Thyroid gland (tissue), 4 donors: Measurements from ENCODE around the gene WDR91. TPM values are rescaled to one million over a fixed set of nuclear protein-coding genes. Genes with fewer than 3 reads are reported as not detected.

ENCODE experiments used
- DNase-seq, 2 donors: peaks; one replicate each; pipeline ENCODE4 v3.0.0-alpha.2; 2019
- H3K27ac ChIP-seq, 3 donors: fragments of 200-600 bp; sonication (generic); 1 replicate in 2 of 3; 2 replicates in 1 of 3; pipeline ENCODE4 v1.5.1; 2016 to 2019; ENCODE audit warnings: mild to moderate bottlenecking in 1 of 3, moderate library complexity in 1 of 3
- H3K27me3 ChIP-seq: fragments of 200-600 bp; sonication (generic); one replicate; pipeline ENCODE4 v1.5.1; 2019
- H3K36me3 ChIP-seq, 2 donors: fragments of 200-600 bp; sonication (generic); one replicate each; pipeline ENCODE4 v1.5.1; 2016 to 2019
- H3K4me1 ChIP-seq, 2 donors: fragments of 200-600 bp; sonication (generic); one replicate each; pipeline ENCODE4 v1.5.1; 2017 to 2019
- H3K4me3 ChIP-seq, 3 donors: fragments of 200-600 bp; sonication (generic); replicated peaks in 1 of 3; 1 replicate in 2 of 3; 2 replicates in 1 of 3; pipeline ENCODE4 v1.5.1; 2016; ENCODE audit warnings: mild to moderate bottlenecking in 1 of 3
- H3K9me3 ChIP-seq: fragments of 200-600 bp; sonication (generic); one replicate; pipeline ENCODE4 v1.5.1; 2017
- POLR2A ChIP-seq, 2 donors: fragments of 450-650 bp; IDR thresholded peaks; one replicate each; pipeline ENCODE4 v1.6.1; 2017; ENCODE audit warnings: antibody characterized with exemption in 2 of 2, mild to moderate bottlenecking in 2 of 2, moderate library complexity in 1 of 2
- WGBS, 2 donors: methylation state at CpG; one replicate each; pipeline ENCODE4 v1.1.5; 2017; 5-methylcytosine and 5-hydroxymethylcytosine counted together
- intact Hi-C: fragments of 100-400 bp; cut with DNase I; formaldehyde crosslinking; loops from one replicate; pipeline ENCODE4 v1.15.1; 2023
- total RNA-seq, 4 donors: library from RNA; depleted of rRNA; stranded (reverse); fragments of >200 nt; gene quantifications; one replicate each; pipeline ENCODE4 v1.2.3, GENCODE V29; 2016
- TF ChIP-seq, protein P1 (sequence below), 6 experiments: fragments of 200-600 bp in 3 of 6; fragments of 450-650 bp in 3 of 6; sonication (generic) in 3 of 6; IDR thresholded peaks; one replicate each; pipeline ENCODE4 v1.5.1; 2016 to 2019; ENCODE audit warnings: antibody characterized with exemption in 6 of 6, mild to moderate bottlenecking in 2 of 6, inconsistent platforms in 1 of 6, moderate library complexity in 1 of 6

Gene WDR91
- total RNA-seq, 4 donors from 2014 or later, result 8.4 to 34.4 (median 9.1) TPM

DNA sequence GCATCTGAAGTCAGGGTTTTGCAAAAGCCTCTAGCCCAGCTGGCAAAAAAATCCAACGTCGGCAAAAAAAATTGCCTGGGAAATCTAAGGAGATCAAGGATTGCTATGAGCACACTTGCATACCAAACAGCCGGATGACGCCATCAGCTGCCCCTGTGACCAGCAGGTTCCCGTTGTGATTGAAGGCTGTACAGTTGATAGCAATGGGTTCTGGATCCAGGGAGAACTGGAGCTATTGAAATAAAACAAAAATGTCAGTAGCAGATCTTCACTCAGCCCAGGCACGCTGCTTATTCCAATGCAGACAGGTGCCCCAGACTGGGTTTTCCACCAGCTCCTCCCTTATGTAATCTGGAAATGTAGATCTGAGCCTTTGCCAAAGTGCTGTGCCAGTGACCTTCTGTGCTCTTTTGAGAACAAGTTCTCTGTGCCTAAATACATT lies 22.1 kb downstream of the WDR91 start:
- Histone ChIP-seq H3K9me3 (no peaks in the 10 kb centered on the region), H3K27me3 (no peaks in the 10 kb centered on the region), H3K36me3 (peaks cover 43 to 49% of the 10 kb centered on the region in 2 donors), H3K27ac (no peak overlapping the region), H3K4me1 (no peaks in the 10 kb centered on the region), H3K4me3 (no peak overlapping the region)
- WGBS, 2 donors, result 95 to 96% methylated on average over 6 of the region's 6 CpGs
- intact Hi-C loops, result no loop called here
- no peak for DNase-seq
- TF ChIP-seq POLR2A (IDR thresholded peaks at IDR 0.05), result no peak
- TF ChIP-seq, protein P1, sequence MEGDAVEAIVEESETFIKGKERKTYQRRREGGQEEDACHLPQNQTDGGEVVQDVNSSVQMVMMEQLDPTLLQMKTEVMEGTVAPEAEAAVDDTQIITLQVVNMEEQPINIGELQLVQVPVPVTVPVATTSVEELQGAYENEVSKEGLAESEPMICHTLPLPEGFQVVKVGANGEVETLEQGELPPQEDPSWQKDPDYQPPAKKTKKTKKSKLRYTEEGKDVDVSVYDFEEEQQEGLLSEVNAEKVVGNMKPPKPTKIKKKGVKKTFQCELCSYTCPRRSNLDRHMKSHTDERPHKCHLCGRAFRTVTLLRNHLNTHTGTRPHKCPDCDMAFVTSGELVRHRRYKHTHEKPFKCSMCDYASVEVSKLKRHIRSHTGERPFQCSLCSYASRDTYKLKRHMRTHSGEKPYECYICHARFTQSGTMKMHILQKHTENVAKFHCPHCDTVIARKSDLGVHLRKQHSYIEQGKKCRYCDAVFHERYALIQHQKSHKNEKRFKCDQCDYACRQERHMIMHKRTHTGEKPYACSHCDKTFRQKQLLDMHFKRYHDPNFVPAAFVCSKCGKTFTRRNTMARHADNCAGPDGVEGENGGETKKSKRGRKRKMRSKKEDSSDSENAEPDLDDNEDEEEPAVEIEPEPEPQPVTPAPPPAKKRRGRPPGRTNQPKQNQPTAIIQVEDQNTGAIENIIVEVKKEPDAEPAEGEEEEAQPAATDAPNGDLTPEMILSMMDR (IDR thresholded peaks at IDR 0.05), result no peak

DNA sequence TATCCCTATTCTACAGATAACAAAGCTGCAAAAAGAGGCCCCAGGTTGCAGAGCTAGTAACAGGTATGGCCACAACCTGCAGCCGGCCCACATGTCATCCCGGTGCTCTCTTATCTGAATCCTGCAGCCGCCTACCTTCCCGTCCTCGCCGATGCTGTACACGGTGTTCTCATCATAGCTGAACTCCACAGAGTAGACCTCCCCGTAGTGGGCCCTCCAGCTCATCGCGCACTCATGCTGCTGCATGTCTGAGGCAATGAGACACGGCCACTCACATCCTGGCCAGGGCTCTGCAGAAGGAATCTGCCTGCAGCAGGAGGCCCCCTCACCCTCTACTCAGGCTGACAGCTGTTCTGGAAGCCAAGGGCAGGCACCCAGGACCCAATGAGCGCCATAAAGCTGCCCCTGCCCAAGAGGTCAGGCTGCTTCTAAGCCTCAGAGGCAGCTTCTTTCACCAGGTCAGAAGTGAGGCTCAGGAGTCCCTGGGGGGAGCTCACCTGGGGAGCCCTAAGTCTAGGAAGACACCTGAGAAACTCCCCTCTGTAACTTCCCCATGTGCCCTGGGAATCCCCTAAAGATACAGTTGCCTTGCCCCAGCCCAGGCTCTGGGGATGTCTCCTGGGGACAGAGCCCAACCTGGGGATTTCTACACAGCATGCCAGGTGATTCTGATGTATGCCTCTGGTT lies 22.9 kb downstream of the WDR91 start:
- intact Hi-C loops, result no loop called here
- TF ChIP-seq POLR2A (IDR thresholded peaks at IDR 0.05), result no peak
- TF ChIP-seq, protein P1 (IDR thresholded peaks at IDR 0.05), result no peak
- DNase-seq, result no peak
- Histone ChIP-seq H3K27ac (no peak overlapping the region), H3K27me3 (no peaks in the 10 kb centered on the region), H3K4me1 (no peaks in the 10 kb centered on the region), H3K4me3 (no peak overlapping the region), H3K9me3 (no peaks in the 10 kb centered on the region), H3K36me3 (peaks cover 41 to 49% of the 10 kb centered on the region in 2 donors)
- WGBS, 2 donors, result 99% methylated on average over 12 of the region's 12 CpGs

DNA sequence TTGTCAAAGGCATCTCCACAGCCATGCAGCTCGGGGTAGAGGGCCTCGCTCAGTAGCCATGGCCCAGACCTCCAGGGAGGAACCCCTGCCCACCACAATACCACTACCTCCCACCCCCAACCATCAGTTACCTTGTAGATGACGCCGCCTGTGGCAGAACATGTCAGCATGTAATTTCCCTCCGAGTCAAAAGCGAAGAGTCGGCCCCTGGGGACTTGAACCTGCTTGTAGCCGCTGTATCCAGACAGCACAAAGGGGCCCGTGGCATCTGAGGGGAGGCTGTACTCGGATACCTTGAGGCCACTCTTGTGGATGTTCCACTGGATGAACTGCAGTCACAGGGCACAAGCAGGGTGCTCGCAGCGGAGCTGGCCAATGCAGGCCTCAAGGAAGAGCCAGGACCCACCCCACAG lies 24.5 kb downstream of the WDR91 start:
- intact Hi-C loops, result no loop called here
- no peak for DNase-seq
- H3K36me3 ChIP-seq, result peaks cover 33 to 45% of the 10 kb centered on the region in 2 donors
- TF ChIP-seq POLR2A (IDR thresholded peaks at IDR 0.05), result no peak
- TF ChIP-seq, protein P1 (IDR thresholded peaks at IDR 0.05), result no peak
- no peaks in the 10 kb centered on the region for H3K27me3 ChIP-seq
- H3K4me3 ChIP-seq, result no peak overlapping the region
- no peak overlapping the region for H3K27ac ChIP-seq
- H3K9me3 ChIP-seq, result no peaks in the 10 kb centered on the region
- H3K4me1 ChIP-seq, result no peaks in the 10 kb centered on the region
- 89 to 97% methylated on average over 9 to 10 of the region's 12 CpGs for WGBS, 2 donors

DNA sequence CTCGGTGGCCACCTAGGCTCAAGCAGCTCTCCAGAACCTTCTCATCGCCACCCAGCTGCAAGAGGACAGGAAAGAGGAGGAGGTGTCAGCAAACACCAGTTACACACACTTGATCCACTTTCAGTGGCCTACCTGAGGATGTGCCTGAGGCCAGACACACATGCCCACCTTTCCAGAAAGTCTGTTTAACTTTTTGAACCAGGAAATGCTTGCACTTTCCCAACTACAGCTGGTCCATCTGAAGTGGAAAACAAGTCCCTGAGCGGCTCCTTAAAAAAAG lies 25.1 kb downstream of the WDR91 start:
- intact Hi-C loops, result no loop called here
- Histone ChIP-seq H3K36me3 (peaks cover 33 to 45% of the 10 kb centered on the region in 2 donors), H3K27ac (no peak overlapping the region), H3K4me1 (no peaks in the 10 kb centered on the region), H3K4me3 (no peak overlapping the region), H3K27me3 (no peaks in the 10 kb centered on the region), H3K9me3 (no peaks in the 10 kb centered on the region)
- whole genome bisulfite sequencing, 2 donors, result 90 to 100% methylated on average over 3 of the region's 3 CpGs
- DNase-seq, result no peak
- no peak for TF ChIP-seq POLR2A (IDR thresholded peaks at IDR 0.05)
- TF ChIP-seq, protein P1 (IDR thresholded peaks at IDR 0.05), result no peak

DNA sequence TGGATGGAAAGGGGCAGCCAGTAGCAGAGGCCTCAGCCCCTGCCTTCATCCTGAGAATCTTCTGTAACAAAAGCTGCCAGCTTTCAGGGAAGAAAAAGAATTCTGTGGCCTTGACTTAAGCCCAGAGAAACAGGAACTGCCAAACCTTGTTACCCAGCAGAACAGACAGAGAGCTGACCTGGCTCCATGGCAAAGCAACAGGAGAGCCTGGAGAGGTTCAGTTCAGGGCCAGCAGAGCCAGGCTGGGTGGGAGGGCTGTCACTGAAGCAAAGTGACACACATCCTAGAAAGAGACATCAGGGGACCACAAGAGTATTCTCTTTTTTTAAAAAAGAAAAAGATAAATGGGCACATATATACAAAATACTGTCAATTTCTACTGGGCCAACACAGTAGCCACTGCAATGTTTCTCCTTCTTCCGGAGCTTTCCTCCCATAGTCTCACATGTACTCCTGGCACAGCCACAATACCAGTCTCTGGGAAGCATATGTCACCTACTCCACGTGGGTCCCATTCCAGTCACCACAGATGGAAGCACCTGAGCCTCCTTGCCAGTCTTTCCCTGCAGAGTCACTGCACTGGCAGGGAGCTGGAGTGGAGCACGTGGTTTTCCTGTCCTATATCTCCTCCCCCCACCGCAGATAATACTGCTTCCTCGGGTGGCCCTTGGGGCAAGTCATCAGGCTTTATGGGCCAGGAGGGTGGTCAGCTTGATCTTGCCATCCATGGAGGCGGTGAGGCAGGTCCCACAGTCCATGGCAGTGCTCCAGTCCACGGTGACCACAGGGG lies 25.7 kb downstream of the WDR91 start:
- no peaks in the 10 kb centered on the region for H3K27me3 ChIP-seq
- H3K36me3 ChIP-seq, result peaks cover 33 to 45% of the 10 kb centered on the region in 2 donors
- H3K9me3 ChIP-seq, result no peaks in the 10 kb centered on the region
- TF ChIP-seq POLR2A (IDR thresholded peaks at IDR 0.05), result no peak
- TF ChIP-seq, protein P1 (IDR thresholded peaks at IDR 0.05), result no peak
- intact Hi-C loops, result no loop called here
- no peak for DNase-seq
- no peak overlapping the region for H3K27ac ChIP-seq
- no peak overlapping the region for H3K4me3 ChIP-seq
- WGBS, 2 donors, result 95% methylated on average over 2 to 7 of the region's 7 CpGs
- H3K4me1 ChIP-seq, result no peaks in the 10 kb centered on the region
